DND-41 (cell line): ENCODE measurements around the gene NAALAD2.
"Not testable (repeated sequence)": the region's sequence is repeated elsewhere in the genome, so short reads cannot be mapped to it uniquely, and the experiment has no call there.

Experiments
- ATAC-seq: fragments of 200-7000 bp; cut with Tn5 transposase; 3 replicates; pipeline ENCODE4 v1.9.1; 2021; ENCODE audit warnings: low read depth; ENCODE audit not compliant: insufficient read depth
- DNase-seq: peaks from one replicate; pipeline ENCODE4 v3.0.0-alpha.2; 2020
- H2AFZ ChIP-seq: 2 replicates; pipeline ENCODE4 v1.6.0; 2012; ENCODE audit warnings: low read depth, low read length
- H3K27ac ChIP-seq: 2 replicates; pipeline ENCODE4 v1.5.1; 2012; ENCODE audit warnings: low read length, inconsistent platforms
- H3K27me3 ChIP-seq: fragments of 200-600 bp; sonication (generic); 2 replicates; pipeline ENCODE4 v1.6.0; 2012; ENCODE audit warnings: low read length, mild to moderate bottlenecking, inconsistent platforms; ENCODE audit not compliant: insufficient read depth, poor library complexity
- H3K36me3 ChIP-seq: 2 replicates; pipeline ENCODE4 v1.5.1; 2012; ENCODE audit warnings: low read length, inconsistent platforms; ENCODE audit not compliant: insufficient read depth
- H3K4me1 ChIP-seq: 2 replicates; pipeline ENCODE4 v1.5.1; 2012; ENCODE audit warnings: mild to moderate bottlenecking, low read length; ENCODE audit not compliant: insufficient read depth
- H3K4me2 ChIP-seq: 2 replicates; pipeline ENCODE4 v1.6.0; 2012; ENCODE audit warnings: mild to moderate bottlenecking, moderate library complexity, low read length, inconsistent platforms; ENCODE audit not compliant: insufficient read depth
- H3K4me3 ChIP-seq, 2 experiments: fragments of 200-600 bp in 1 of 2; shearing (Covaris generic) in 1 of 2; 2 replicates each; pipeline ENCODE4 v1.5.1; 2012 to 2016; ENCODE audit warnings: inconsistent platforms in 2 of 2, low read length in 2 of 2, mild to moderate bottlenecking in 2 of 2, low read depth in 1 of 2, moderate library complexity in 1 of 2
- H3K79me2 ChIP-seq: 2 replicates; pipeline ENCODE4 v1.6.0; 2012; ENCODE audit warnings: low read length, inconsistent platforms; ENCODE audit not compliant: insufficient read depth
- H3K9ac ChIP-seq: 2 replicates; pipeline ENCODE4 v1.6.0; 2012; ENCODE audit warnings: low read depth, mild to moderate bottlenecking, inconsistent platforms, low read length, moderate library complexity
- H3K9me3 ChIP-seq: 2 replicates; pipeline ENCODE4 v1.5.1; 2012; ENCODE audit warnings: low read length, moderate library complexity, mild to moderate bottlenecking, inconsistent platforms; ENCODE audit not compliant: insufficient read depth, severe bottlenecking
- H4K20me1 ChIP-seq: 2 replicates; pipeline ENCODE4 v1.6.0; 2012; ENCODE audit warnings: low read length; ENCODE audit not compliant: insufficient read depth
- CTCF ChIP-seq: IDR thresholded peaks from 2 replicates; pipeline ENCODE4 v1.5.1; 2012; ENCODE audit warnings: borderline replicate concordance, low read length, moderate library complexity, mild to moderate bottlenecking; ENCODE audit not compliant: poor library complexity, severe bottlenecking; ENCODE audit errors: extremely low read depth
- EZH2 ChIP-seq: IDR thresholded peaks from 3 replicates; pipeline ENCODE4 v1.6.1; 2012; ENCODE audit warnings: borderline replicate concordance, low read depth, mild to moderate bottlenecking, moderate library complexity, low read length, inconsistent platforms; ENCODE audit not compliant: severe bottlenecking

The NAALAD2 gene

GRCh38 chr11:90134478-90135003 lies at the start of gene NAALAD2:
TSS of gene NAALAD2 (plus strand) at chr11:90134663. CDS start at chr11:90134759, 96 bp downstream.
- Histone ChIP-seq H3K4me1 (no peaks in the 10 kb centered on the region), H2AFZ (no peak within 1 kb of the TSS), H3K9ac (no peak within 1 kb of the TSS), H3K79me2 (no peaks in the 10 kb centered on the region), H3K27me3 (no peaks in the 10 kb centered on the region), H3K4me3 (no peak within 1 kb of the TSS), H3K4me2 (no peak within 1 kb of the TSS), H3K27ac (no peak within 1 kb of the TSS), H3K9me3 (no peaks in the 10 kb centered on the region), H4K20me1 (no peaks in the 10 kb centered on the region), H3K36me3 (no peaks in the 10 kb centered on the region)
- no peak for DNase-seq
- TF ChIP-seq CTCF = no peak
- no peak for TF ChIP-seq EZH2
- no peak for ATAC-seq

- not testable (repeated sequence) for DNase-seq, H3K4me1 ChIP-seq, H3K9ac ChIP-seq, H3K9me3 ChIP-seq, ATAC-seq, H4K20me1 ChIP-seq, H2AFZ ChIP-seq, H3K4me3 ChIP-seq, H3K27me3 ChIP-seq, H3K36me3 ChIP-seq, H3K79me2 ChIP-seq, H3K27ac ChIP-seq, H3K4me2 ChIP-seq
These were observed 48.8 kb upstream of the NAALAD2 start, which contains the start of gene UBTFL1 for GRCh38 chr11:90085650-90086049. TSS of gene UBTFL1 (plus strand) at chr11:90085950. CDS start at chr11:90085950, 0 bp downstream.

GRCh38 chr11:90088731-90089130 lies 45.7 kb upstream of the NAALAD2 start:
- not testable (repeated sequence) for H3K9me3 ChIP-seq, H3K4me1 ChIP-seq, H3K4me3 ChIP-seq, H3K27ac ChIP-seq, ATAC-seq, H3K36me3 ChIP-seq, H3K4me2 ChIP-seq, DNase-seq, H2AFZ ChIP-seq, H3K9ac ChIP-seq, H4K20me1 ChIP-seq, H3K79me2 ChIP-seq, H3K27me3 ChIP-seq

- H2AFZ ChIP-seq, H3K4me3 ChIP-seq, DNase-seq, H4K20me1 ChIP-seq, H3K4me2 ChIP-seq, H3K27ac ChIP-seq, H3K27me3 ChIP-seq, H3K79me2 ChIP-seq, ATAC-seq, H3K36me3 ChIP-seq, H3K9ac ChIP-seq, H3K9me3 ChIP-seq, H3K4me1 ChIP-seq: not testable (repeated sequence)
These were observed 39.1 kb upstream of the NAALAD2 start for GRCh38 chr11:90095230-90095924.

GRCh38 chr11:90098261-90098660 lies 36.2 kb upstream of the NAALAD2 start:
- not testable (repeated sequence) for H3K9me3 ChIP-seq, H3K4me2 ChIP-seq, H2AFZ ChIP-seq, H3K9ac ChIP-seq, DNase-seq, ATAC-seq, H3K4me3 ChIP-seq, H3K79me2 ChIP-seq, H3K36me3 ChIP-seq, H4K20me1 ChIP-seq, H3K27me3 ChIP-seq, H3K4me1 ChIP-seq, H3K27ac ChIP-seq
